Measurements from ENCODE around the gene SDK2.

The SDK2 gene

GRCh38 chr17:73667181-73667959 lies 23.1 kb upstream of the SDK2 start:
- TF ChIP-seq ZNF274 (IDR thresholded peaks at IDR 0.05; ENCODE audit: low read depth, low read length) = no peak
- no peak overlapping the region for H3K4me3 ChIP-seq (ENCODE audit: low read length)

GRCh38 chr17:73663614-73664013 lies 19.4 kb upstream of the SDK2 start:
- H3K4me3 ChIP-seq (ENCODE audit: low read length) = no peak overlapping the region
- no peak for TF ChIP-seq ZNF274 (IDR thresholded peaks at IDR 0.05; ENCODE audit: low read depth, low read length)

GRCh38 chr17:73660366-73660765 lies 16.1 kb upstream of the SDK2 start:
- no peak for TF ChIP-seq ZNF274 (IDR thresholded peaks at IDR 0.05; ENCODE audit: low read depth, low read length)

GRCh38 chr17:73658821-73659515 lies 14.7 kb upstream of the SDK2 start:
- TF ChIP-seq ZNF274 (IDR thresholded peaks at IDR 0.05; ENCODE audit: low read depth, low read length) = no peak

More at GRCh38 chr17:73660366-73660765, 16.1 kb upstream of the SDK2 start:
- no peak overlapping the region for H3K4me3 ChIP-seq (ENCODE audit: low read length)

GRCh38 chr17:73657473-73658116 lies 13.3 kb upstream of the SDK2 start:
- TF ChIP-seq ZNF274 (IDR thresholded peaks at IDR 0.05; ENCODE audit: low read depth, low read length) = no peak
- no peak overlapping the region for H3K4me3 ChIP-seq (ENCODE audit: low read length)

More at GRCh38 chr17:73658821-73659515, 14.7 kb upstream of the SDK2 start:
- H3K4me3 ChIP-seq (ENCODE audit: low read length) = no peak overlapping the region

GRCh38 chr17:73654241-73654640 lies 10.0 kb upstream of the SDK2 start:
- TF ChIP-seq ZNF274 (IDR thresholded peaks at IDR 0.05; ENCODE audit: low read depth, low read length) = no peak
- H3K4me3 ChIP-seq (ENCODE audit: low read length) = no peak overlapping the region

- H3K4me3 ChIP-seq (ENCODE audit: low read length) = no peak overlapping the region
- no peak for TF ChIP-seq ZNF274 (IDR thresholded peaks at IDR 0.05; ENCODE audit: low read depth, low read length)
These were observed 9.6 kb upstream of the SDK2 start for GRCh38 chr17:73653810-73654209.

- H3K4me3 ChIP-seq (ENCODE audit: low read length) = no peak overlapping the region
- no peak for TF ChIP-seq ZNF274 (IDR thresholded peaks at IDR 0.05; ENCODE audit: low read depth, low read length)
These were observed 8.7 kb upstream of the SDK2 start for GRCh38 chr17:73652886-73653480.

- TF ChIP-seq ZNF274 (IDR thresholded peaks at IDR 0.05; ENCODE audit: low read depth, low read length) = no peak
These were observed 6.5 kb upstream of the SDK2 start for GRCh38 chr17:73650617-73651200.

GRCh38 chr17:73650140-73650539 lies 5.9 kb upstream of the SDK2 start:
- TF ChIP-seq ZNF274 (IDR thresholded peaks at IDR 0.05; ENCODE audit: low read depth, low read length) = no peak
- no peak overlapping the region for H3K4me3 ChIP-seq (ENCODE audit: low read length)

More at GRCh38 chr17:73650617-73651200, 6.5 kb upstream of the SDK2 start:
- no peak overlapping the region for H3K4me3 ChIP-seq (ENCODE audit: low read length)

- TF ChIP-seq ZNF274 (IDR thresholded peaks at IDR 0.05; ENCODE audit: low read depth, low read length) = no peak
- H3K4me3 ChIP-seq (ENCODE audit: low read length) = no peak overlapping the region
These were observed 4.7 kb upstream of the SDK2 start for GRCh38 chr17:73648974-73649373.

GRCh38 chr17:73648543-73648820 lies 4.2 kb upstream of the SDK2 start:
- no peak overlapping the region for H3K4me3 ChIP-seq (ENCODE audit: low read length)
- TF ChIP-seq ZNF274 (IDR thresholded peaks at IDR 0.05; ENCODE audit: low read depth, low read length) = no peak

GRCh38 chr17:73647772-73648542 lies 3.7 kb upstream of the SDK2 start:
- no peak for TF ChIP-seq ZNF274 (IDR thresholded peaks at IDR 0.05; ENCODE audit: low read depth, low read length)
- H3K4me3 ChIP-seq (ENCODE audit: low read length) = no peak overlapping the region

Measured in GM08714 (cell line).